WERI-Rb-1 (cell line): ENCODE measurements around the gene LPP.

ENCODE experiments used
- DNase-seq: peaks from one replicate; pipeline ENCODE4 v3.0.0-alpha.2; 2020
- H3K27ac ChIP-seq: fragments of 250-450 bp; sonication (Bioruptor Pico); 2 replicates; pipeline ENCODE4 v1.5.1; 2020; ENCODE audit warnings: mild to moderate bottlenecking, moderate library complexity
- H3K27me3 ChIP-seq: fragments of 250-450 bp; sonication (Bioruptor Pico); 2 replicates; pipeline ENCODE4 v1.5.1; 2021; ENCODE audit warnings: mild to moderate bottlenecking, low read depth, moderate library complexity; ENCODE audit not compliant: insufficient read depth, severe bottlenecking
- H3K36me3 ChIP-seq: fragments of 250-450 bp; sonication (Bioruptor Pico); 2 replicates; pipeline ENCODE4 v1.5.1; 2020; ENCODE audit warnings: mild to moderate bottlenecking, moderate library complexity
- H3K4me3 ChIP-seq: 2 replicates; pipeline ENCODE4 v1.5.1; 2011; ENCODE audit warnings: low read depth, mild to moderate bottlenecking, control low read depth, low read length
- H3K9me3 ChIP-seq: fragments of 250-450 bp; sonication (Bioruptor Pico); 2 replicates; pipeline ENCODE4 v1.5.1; 2021; ENCODE audit warnings: mild to moderate bottlenecking, moderate library complexity; ENCODE audit not compliant: severe bottlenecking
- TF ChIP-seq, protein P1 (sequence below): IDR thresholded peaks from 2 replicates; pipeline ENCODE4 v1.5.1; 2011; ENCODE audit warnings: low read depth, mild to moderate bottlenecking, control low read depth, inconsistent platforms, low read length

Gene LPP

DNA sequence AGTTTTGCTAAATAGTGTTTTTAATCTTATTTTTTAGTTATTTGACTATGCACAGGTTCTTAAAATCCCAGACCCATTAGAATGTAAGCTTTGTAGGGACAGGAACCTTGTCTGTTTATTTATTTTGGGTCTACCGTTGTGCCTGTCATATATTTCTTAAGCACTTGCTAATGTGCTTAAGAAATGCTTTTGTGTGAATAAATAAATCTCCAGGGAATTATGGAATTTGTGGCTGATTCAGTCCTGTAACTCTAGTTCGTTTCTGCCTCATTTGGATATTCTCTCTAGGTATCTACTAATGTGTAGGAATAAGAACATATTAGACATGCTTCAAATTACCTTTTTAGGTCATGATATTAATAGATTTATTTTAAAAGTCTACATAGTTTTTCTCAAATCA is 161.6 kb downstream of the LPP start:
- Histone ChIP-seq H3K27ac (peak overlapping the region; percentile 46; the same call in 1 of the 2 replicates), H3K9me3 (no peaks in the 10 kb centered on the region), H3K27me3 (no peaks in the 10 kb centered on the region), H3K36me3 (no peaks in the 10 kb centered on the region), H3K4me3 (no peak overlapping the region)
- DNase-seq: no peak
- TF ChIP-seq, protein P1, sequence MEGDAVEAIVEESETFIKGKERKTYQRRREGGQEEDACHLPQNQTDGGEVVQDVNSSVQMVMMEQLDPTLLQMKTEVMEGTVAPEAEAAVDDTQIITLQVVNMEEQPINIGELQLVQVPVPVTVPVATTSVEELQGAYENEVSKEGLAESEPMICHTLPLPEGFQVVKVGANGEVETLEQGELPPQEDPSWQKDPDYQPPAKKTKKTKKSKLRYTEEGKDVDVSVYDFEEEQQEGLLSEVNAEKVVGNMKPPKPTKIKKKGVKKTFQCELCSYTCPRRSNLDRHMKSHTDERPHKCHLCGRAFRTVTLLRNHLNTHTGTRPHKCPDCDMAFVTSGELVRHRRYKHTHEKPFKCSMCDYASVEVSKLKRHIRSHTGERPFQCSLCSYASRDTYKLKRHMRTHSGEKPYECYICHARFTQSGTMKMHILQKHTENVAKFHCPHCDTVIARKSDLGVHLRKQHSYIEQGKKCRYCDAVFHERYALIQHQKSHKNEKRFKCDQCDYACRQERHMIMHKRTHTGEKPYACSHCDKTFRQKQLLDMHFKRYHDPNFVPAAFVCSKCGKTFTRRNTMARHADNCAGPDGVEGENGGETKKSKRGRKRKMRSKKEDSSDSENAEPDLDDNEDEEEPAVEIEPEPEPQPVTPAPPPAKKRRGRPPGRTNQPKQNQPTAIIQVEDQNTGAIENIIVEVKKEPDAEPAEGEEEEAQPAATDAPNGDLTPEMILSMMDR: no peak

DNA sequence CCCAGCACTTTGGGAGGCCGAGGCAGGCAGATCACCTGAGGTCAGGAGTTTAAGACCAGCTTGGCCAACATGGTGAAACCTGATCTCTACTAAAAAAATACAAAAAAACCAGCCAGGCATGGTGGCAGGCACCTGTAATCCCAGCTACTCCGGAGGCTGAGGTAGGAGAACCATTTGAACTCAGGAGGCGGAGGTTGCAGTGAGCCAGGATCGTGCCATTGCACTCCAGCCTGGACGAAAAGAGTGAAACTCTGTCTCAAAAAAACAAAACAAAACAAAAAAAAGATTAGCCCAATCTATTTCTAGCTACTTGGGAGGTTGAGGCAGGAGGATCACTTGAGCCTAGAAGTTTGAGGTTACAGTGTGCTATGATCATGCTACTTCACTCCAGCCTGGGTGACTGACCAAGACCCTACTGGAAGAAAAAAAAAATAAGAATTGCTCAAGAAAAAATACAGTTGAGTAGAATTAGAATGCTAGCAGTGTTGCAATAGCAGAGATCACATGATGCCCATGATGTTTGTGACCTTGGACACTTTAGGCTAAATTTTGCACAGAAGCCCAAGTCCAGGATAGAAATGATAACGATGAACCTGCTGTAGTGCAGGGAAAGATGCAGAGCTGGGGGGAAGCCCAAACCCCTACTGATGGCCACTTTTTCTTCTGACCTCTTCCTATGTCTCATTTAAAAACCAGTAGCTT is 162.2 kb downstream of the LPP start:
- Histone ChIP-seq H3K27ac (no peak overlapping the region), H3K36me3 (no peaks in the 10 kb centered on the region), H3K27me3 (no peaks in the 10 kb centered on the region), H3K9me3 (no peaks in the 10 kb centered on the region), H3K4me3 (no peak overlapping the region)
- TF ChIP-seq, protein P1: no peak
- DNase-seq: peak; percentile 62

DNA sequence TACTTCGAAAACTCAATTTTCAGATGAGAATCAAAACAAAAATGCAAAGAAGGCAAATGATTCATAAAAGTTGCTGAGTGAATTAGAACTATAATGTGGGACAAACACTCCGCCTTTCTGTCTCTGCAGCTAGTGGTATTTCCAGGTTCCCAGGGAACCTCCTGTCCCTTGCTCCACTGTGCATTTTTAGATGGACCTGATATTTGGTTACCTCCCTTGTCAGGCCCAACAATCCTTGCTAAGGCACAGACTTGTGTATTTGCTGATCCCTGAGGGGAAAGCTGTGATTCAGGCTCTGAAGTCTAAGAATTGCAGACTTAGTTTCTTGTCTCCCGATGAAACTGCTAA is 162.7 kb downstream of the LPP start:
- no peaks in the 10 kb centered on the region for H3K9me3 ChIP-seq
- DNase-seq: no peak
- H3K4me3 ChIP-seq: no peak overlapping the region
- no peaks in the 10 kb centered on the region for H3K36me3 ChIP-seq
- no peaks in the 10 kb centered on the region for H3K27me3 ChIP-seq
- no peak overlapping the region for H3K27ac ChIP-seq
- TF ChIP-seq, protein P1: no peak

GRCh38 chr3:188319569-188319968 is 165.6 kb downstream of the LPP start:
- DNase-seq: no peak

DNA sequence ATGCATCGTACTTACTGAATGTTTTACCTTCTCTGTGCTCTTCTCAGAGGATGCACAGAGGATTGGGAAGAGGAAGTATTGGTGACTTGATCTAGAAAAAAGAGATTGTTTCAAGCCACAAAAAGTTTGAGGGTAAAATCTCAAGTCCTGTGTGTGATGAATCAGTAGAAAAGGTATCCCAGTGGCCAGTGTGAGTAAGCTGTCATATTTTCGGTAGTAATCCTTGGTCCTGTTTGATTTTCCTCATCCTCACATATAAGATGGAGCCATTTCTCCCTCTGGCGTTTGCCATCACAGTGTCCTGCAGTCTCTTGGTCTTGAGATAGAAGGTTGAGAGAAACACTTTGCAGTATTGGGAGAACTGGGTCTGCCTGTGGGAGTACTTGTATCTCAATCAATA is 166.8 kb downstream of the LPP start:
- no peaks in the 10 kb centered on the region for H3K9me3 ChIP-seq
- H3K36me3 ChIP-seq: no peaks in the 10 kb centered on the region
- H3K27me3 ChIP-seq: no peaks in the 10 kb centered on the region
- no peak for DNase-seq
- H3K27ac ChIP-seq: no peak overlapping the region
- no peak overlapping the region for H3K4me3 ChIP-seq
- TF ChIP-seq, protein P1: no peak

More at GRCh38 chr3:188319569-188319968, 165.6 kb downstream of the LPP start:
- H3K27me3 ChIP-seq: no peaks in the 10 kb centered on the region
- TF ChIP-seq, protein P1: no peak
- H3K4me3 ChIP-seq: no peak overlapping the region
- H3K27ac ChIP-seq: no peak overlapping the region
- no peaks in the 10 kb centered on the region for H3K36me3 ChIP-seq
- no peaks in the 10 kb centered on the region for H3K9me3 ChIP-seq

- H3K27ac ChIP-seq: no peak overlapping the region
- H3K36me3 ChIP-seq: no peaks in the 10 kb centered on the region
- no peaks in the 10 kb centered on the region for H3K9me3 ChIP-seq
- no peaks in the 10 kb centered on the region for H3K27me3 ChIP-seq
- TF ChIP-seq, protein P1: no peak
- no peak overlapping the region for H3K4me3 ChIP-seq
- no peak for DNase-seq
These were observed 167.3 kb downstream of the LPP start for GRCh38 chr3:188321258-188321657.
